ENCODE measurements around the gene MIEF2.
"Not testable (repeated sequence)": the region's sequence is repeated elsewhere in the genome, so short reads cannot be mapped to it uniquely, and the experiment has no call there.

MIEF2 gene

GRCh38 chr17:18260332-18261145 is at the start of gene MIEF2:
Gene MIEF2, plus strand, starts transcription at chr17:18260662. Its CDS starts 2,059 bp downstream, at chr17:18262721.
- DNase-seq (ENCODE audit: insufficient read length, low spot score): peak; percentile 100
- peak; percentile 98 for FAIRE-seq

GRCh38 chr17:18213666-18214270 is 46.7 kb upstream of the MIEF2 start:
- no peak for DNase-seq (ENCODE audit: insufficient read length, low spot score)
- FAIRE-seq: peak; percentile 54

- not testable (repeated sequence) for DNase-seq (ENCODE audit: insufficient read length, low spot score); FAIRE-seq
Measured at GRCh38 chr17:18216906-18217305, 43.6 kb upstream of the MIEF2 start.

- FAIRE-seq (peak; percentile 97), DNase-seq (ENCODE audit: insufficient read length, low spot score) (peak; percentile 97)
Measured at GRCh38 chr17:18217412-18218015, 42.9 kb upstream of the MIEF2 start.

DNA sequence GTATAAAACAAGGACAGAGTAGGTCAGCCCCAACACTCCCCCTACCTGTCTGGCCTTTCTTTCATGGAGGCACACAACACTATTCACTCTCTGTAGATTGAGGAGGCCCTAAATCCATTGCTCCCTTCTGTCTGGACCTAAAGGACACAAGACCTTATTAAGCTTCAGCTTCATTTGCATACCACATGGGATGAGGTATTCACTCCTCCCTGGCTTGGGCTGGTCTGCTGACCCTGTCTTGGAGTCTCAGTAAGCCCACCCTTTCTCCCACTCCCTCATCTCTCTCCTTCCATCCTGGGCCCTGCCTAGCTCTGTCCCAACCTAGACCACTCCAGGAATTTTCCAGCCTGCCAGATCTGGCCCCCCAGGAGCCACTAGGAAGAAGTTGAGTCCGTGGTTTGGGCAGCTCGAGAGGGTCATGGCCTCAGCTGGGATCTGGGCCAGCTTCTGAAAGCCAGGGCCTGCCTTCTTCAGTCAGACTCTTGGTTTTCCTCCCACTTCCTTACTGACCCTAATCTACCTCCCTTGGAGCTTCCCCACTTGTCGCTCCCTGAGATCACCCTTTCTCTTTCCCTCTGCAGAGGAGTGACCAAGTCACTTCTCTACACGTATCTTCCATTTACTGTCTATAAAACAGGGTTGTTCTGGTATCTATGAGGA is 41.6 kb upstream of the MIEF2 start:
- peak; percentile 38 for DNase-seq (ENCODE audit: insufficient read length, low spot score)
- peak; percentile 92 for FAIRE-seq

DNA sequence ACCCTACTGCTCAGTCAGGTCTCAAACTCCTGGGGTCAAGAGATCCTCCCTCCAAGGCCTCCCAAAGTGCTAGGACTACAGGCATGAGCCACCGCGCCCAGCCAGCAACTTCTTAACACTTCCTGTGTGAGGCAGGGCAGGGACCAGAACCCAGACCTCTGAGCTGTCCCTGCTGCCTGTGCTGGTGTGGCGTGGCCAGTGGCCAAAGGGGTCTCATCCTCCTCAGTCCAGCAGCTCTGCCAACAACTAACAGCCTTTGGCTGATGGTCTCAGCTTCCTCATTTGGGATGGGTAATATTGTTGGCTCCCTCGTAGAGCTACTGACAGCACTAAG is 36.4 kb upstream of the MIEF2 start:
- DNase-seq (ENCODE audit: insufficient read length, low spot score) (no peak), FAIRE-seq (peak; percentile 33)

- DNase-seq (ENCODE audit: insufficient read length, low spot score): no peak
- FAIRE-seq: peak; percentile 71
Measured at GRCh38 chr17:18224387-18225120, 35.9 kb upstream of the MIEF2 start.

- DNase-seq (ENCODE audit: insufficient read length, low spot score) (peak; percentile 100), FAIRE-seq (peak; percentile 99)
Measured at GRCh38 chr17:18225121-18225641, 35.3 kb upstream of the MIEF2 start, which contains the start of gene LLGL1. Gene LLGL1, plus strand, starts transcription at chr17:18225635. Its CDS starts 48 bp downstream, at chr17:18225683.

DNA sequence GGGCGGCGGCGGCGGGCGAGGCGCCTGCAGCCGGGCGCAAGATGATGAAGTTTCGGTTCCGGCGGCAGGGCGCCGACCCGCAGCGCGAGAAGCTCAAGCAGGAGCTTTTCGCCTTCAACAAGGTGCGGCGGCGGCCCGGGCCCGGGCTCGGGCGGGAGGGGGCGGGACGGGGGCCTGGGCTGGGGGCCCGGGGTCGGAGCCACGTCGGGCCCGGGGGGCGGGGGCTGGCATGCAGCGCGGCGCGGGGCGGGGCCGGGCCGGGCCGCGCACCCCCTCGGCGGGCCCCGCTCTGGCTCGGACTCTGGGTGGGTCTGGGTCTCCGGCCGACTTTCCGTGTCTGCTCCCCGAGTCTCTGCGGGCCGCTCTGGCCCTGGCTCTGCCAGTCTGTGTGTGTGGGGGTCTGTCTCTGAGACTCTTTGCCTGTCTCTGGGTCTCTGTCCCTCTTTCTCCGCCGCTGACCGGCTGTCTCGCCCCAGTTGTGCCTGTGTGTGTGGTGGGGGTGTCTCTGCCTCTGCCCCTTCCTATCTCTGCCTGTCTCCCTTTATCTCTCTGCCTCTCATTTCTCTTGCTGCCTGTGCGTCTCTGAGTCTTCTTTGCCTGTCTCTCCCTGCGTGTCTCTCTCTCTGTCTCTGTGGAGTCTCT is 34.7 kb upstream of the MIEF2 start:
- DNase-seq (ENCODE audit: insufficient read length, low spot score): no peak
- FAIRE-seq: peak; percentile 69

DNA sequence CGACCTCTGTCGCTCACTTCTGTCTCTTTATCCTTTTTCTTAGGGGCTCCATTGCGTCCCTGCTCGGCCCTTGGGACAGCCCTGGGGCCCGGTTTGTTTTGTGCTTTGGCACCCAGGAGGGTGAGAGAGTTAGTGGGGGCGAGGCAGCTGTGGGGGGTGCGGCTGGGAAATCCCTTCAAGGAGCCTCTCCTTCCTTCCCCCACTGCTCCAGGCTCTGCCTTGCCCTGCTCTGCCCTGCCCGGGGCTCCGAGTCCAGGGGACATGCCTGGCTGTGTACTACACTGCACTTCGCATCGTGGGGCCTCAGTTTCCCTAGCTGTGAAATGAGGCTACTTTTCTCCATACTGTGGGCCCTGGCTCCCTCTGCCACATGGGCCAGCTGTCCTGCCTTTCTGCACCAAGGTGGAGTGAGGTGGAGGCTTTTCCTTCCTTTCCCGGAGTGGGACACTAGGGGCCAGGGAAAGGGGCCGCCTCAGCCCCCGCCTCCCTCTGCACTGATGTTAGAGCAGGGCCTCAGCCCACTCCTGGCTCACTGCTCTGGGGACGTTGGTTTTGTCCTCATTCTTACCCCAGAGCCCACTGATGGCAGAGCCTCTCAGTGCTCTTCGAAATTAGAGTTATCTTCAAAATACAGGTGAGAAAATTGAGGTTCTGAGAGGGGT is 34.0 kb upstream of the MIEF2 start:
- DNase-seq (ENCODE audit: insufficient read length, low spot score): no peak
- FAIRE-seq: peak; percentile 72

DNA sequence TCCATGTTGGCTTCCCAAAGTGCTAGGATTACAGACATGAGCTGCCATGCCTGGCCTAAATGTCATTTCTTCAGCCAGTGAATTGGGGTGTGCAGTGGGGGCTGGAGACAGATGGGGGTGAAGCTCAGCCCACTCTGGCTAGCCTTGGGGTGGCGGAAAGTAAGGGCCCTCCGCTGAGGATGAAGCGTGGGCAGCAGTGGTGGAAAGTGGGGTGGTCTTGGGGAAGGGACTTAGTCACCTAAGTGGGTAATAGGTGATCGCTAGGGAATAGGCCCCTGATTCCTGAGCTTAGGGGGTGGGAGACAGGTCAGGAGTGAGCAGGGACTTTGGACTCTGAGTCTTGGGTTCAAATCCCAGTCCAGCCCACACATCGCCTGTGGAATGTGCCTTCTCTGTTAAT is 32.8 kb upstream of the MIEF2 start:
- no peak for FAIRE-seq

DNA sequence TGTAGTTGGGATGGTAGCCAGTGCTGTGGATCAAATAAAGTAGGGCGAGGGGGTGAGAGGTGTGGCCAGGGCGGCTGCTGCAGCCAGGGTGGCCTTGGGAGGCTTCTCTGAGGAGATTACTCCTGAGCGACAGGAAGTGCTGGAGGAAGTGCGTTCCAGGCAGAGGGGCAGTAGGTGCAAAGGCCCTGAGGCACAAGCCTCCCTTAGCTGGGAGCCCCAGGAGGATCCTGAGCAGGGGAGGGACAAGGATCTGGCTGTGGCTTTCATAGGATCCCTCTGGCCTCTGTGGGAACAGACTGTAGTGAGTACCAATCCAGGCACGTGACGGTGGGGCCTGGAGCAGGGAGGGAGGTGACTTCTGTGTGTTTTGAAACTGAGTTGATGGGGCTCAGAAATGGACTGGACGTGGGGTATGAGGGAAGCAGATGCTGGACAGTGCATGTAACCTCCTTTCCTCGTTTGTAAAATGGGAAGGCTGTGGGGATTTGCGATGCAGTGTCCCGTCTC is 32.2 kb upstream of the MIEF2 start:
- DNase-seq (ENCODE audit: insufficient read length, low spot score) (no peak), FAIRE-seq (peak; percentile 44)

More for the DNA sequence above, 32.8 kb upstream of the MIEF2 start:
- no peak for DNase-seq (ENCODE audit: insufficient read length, low spot score)

DNA sequence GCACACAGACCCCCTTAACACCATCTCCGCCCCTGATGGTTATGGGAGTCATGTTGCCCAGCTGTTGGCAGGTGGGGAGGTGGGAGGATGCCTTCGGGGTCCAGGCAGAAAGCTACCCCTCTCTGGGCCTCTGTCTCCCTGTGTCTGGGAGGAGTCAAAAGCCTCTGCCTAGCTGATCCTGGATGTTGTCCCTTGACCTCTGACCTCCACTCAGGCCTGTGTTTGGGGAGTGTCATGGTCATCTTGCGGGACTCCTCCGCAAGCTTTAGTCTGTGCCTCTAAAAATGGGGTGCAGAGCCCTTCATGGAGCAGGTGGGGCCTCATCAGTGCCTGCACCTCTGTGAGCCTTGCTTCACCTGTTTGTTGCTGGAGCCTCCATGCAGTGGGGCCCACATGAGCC is 31.2 kb upstream of the MIEF2 start:
- no peak for DNase-seq (ENCODE audit: insufficient read length, low spot score)
- FAIRE-seq: no peak

GRCh38 chr17:18229771-18230170 is 30.7 kb upstream of the MIEF2 start:
- DNase-seq (ENCODE audit: insufficient read length, low spot score): no peak
- peak; percentile 42 for FAIRE-seq

DNA sequence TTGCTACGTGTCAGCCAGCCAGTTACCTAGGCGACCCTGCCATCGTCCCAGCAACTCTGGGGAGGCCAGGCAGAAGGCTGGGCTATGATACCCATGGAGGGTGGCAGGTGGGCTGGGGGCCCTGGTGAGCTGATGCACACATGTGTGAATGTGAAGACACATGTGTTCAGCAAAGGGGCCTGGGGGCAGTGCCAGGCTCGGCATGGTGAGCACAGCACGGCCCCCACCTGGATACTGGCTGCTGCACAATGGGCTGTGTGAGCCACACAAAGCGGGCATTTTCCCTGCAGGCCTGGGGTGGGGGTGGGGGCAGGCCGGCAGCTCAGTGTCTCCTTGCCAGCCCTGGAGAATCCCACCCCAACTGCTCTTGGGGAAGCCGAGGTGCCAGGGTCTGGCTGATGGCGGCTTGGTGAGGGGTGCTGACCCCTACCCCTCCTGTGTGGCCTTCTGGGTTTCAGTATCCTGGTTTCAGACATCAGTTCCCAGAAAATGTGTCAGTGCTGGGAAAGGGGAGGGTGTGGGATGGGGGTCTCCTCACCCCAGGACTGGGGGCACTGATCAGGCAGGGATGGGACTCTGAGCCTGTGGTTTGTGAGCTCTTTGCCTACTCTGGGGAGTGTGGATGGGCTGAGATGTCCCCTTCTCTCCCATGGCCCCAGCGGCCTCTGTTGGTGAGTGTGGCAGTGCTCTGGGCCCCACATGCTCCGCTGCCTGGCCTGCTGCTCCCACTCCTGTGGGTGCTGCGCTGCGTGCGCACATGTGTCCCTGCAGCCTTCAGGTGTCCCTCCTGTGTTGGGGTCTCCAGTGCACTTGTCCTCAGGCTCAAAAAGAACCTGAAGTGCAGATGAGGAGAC is 29.9 kb upstream of the MIEF2 start:
- no peak for DNase-seq (ENCODE audit: insufficient read length, low spot score)
- no peak for FAIRE-seq

DNA sequence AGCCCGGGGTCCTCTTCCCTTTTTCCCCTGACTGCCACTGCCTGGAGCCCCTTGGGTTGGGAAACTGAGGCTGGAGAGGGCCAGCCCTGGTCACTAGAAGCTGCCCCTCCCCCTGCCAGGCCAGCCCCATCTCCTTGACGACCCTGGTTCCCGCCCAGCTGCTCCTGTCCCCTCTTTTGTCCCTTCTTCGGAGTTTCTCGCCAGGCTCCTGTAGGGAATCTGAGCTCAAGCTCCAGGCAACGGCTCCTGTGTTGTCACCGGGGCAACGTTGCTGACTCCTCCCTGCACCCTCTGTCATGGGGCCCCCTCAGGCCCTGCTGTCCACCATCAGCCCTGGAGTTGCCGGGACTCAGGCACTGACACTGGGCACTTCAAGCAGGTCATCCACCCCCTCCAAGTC is 29.3 kb upstream of the MIEF2 start:
- DNase-seq (ENCODE audit: insufficient read length, low spot score) (no peak), FAIRE-seq (no peak)

GRCh38 chr17:18233803-18234518 is 26.5 kb upstream of the MIEF2 start:
- DNase-seq (ENCODE audit: insufficient read length, low spot score) (no peak), FAIRE-seq (no peak)

Measured in HTR-8/SVneo (cell line).